GM21447 (cell line): ENCODE data around the gene TOR3A.

Experiments used
- ATAC-seq: cut with Tn5 transposase; IDR thresholded peaks from one replicate; pipeline ENCODE4 v1.9.1; 2021; ENCODE audit not compliant: unreplicated experiment

The TOR3A gene

GRCh38 chr1:179145521-179145920 lies 63.7 kb downstream of the TOR3A start:
- no peak for ATAC-seq
